Osteocyte (in vitro differentiated cells): ENCODE data around the gene HNRNPUL1. TPM values are rescaled to one million over a fixed set of nuclear protein-coding genes. Genes with fewer than 3 reads are reported as not detected.
A peak's percentile ranks its signal among the peaks of the same experiment; 100 is the strongest.

Experiments used
- DNase-seq: peaks from one replicate; pipeline ENCODE4 v3.0.0; 2021; ENCODE audit warnings: mixed read lengths; ENCODE audit not compliant: unreplicated experiment; ENCODE audit errors: extremely low spot score
- H3K27ac Mint-ChIP-seq: one replicate; pipeline ENCODE4 v1.8.0; 2021; ENCODE audit warnings: mild to moderate bottlenecking, mixed read lengths; ENCODE audit not compliant: unreplicated experiment
- H3K27me3 Mint-ChIP-seq: one replicate; pipeline ENCODE4 v1.8.0; 2021; ENCODE audit warnings: mixed read lengths; ENCODE audit not compliant: unreplicated experiment
- H3K36me3 Mint-ChIP-seq: one replicate; pipeline ENCODE4 v1.8.0; 2021; ENCODE audit warnings: mixed read lengths; ENCODE audit not compliant: unreplicated experiment
- H3K4me1 Mint-ChIP-seq: one replicate; pipeline ENCODE4 v1.8.0; 2021; ENCODE audit warnings: mixed read lengths; ENCODE audit not compliant: unreplicated experiment
- H3K4me3 Mint-ChIP-seq: one replicate; pipeline ENCODE4 v1.8.0; 2021; ENCODE audit warnings: mild to moderate bottlenecking, moderate library complexity, mixed read lengths; ENCODE audit not compliant: unreplicated experiment
- H3K9me3 Mint-ChIP-seq: one replicate; pipeline ENCODE4 v1.8.0; 2021; ENCODE audit warnings: mixed read lengths; ENCODE audit not compliant: unreplicated experiment
- total RNA-seq: library from RNA; stranded (reverse); gene quantifications from 2 replicates; pipeline ENCODE4 v1.2.1, GENCODE V29; 2021
- TF ChIP-seq, protein P1 (sequence below): fragments of 200-600 bp; sonication (generic); IDR thresholded peaks from 2 replicates; pipeline ENCODE4 v1.5.0; 2021; ENCODE audit warnings: antibody characterized with exemption, mild to moderate bottlenecking, moderate library complexity

Gene HNRNPUL1
- total RNA-seq, 1 donor from 2014 or later = 226 TPM

GRCh38 chr19:41245843-41246242, 18.3 kb upstream of the HNRNPUL1 start:
- TF ChIP-seq, protein P1, sequence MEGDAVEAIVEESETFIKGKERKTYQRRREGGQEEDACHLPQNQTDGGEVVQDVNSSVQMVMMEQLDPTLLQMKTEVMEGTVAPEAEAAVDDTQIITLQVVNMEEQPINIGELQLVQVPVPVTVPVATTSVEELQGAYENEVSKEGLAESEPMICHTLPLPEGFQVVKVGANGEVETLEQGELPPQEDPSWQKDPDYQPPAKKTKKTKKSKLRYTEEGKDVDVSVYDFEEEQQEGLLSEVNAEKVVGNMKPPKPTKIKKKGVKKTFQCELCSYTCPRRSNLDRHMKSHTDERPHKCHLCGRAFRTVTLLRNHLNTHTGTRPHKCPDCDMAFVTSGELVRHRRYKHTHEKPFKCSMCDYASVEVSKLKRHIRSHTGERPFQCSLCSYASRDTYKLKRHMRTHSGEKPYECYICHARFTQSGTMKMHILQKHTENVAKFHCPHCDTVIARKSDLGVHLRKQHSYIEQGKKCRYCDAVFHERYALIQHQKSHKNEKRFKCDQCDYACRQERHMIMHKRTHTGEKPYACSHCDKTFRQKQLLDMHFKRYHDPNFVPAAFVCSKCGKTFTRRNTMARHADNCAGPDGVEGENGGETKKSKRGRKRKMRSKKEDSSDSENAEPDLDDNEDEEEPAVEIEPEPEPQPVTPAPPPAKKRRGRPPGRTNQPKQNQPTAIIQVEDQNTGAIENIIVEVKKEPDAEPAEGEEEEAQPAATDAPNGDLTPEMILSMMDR = no peak
- Mint-ChIP-seq H3K36me3 (peaks cover 36% of the 10 kb centered on the region), H3K9me3 (no peaks in the 10 kb centered on the region), H3K4me1 (no peaks in the 10 kb centered on the region), H3K4me3 (no peak overlapping the region), H3K27ac (no peak overlapping the region), H3K27me3 (no peaks in the 10 kb centered on the region)
- no peak for DNase-seq

- peaks cover 54% of the 10 kb centered on the region for H3K36me3 Mint-ChIP-seq
- TF ChIP-seq, protein P1 = no peak
- no peak for DNase-seq
- H3K4me1 Mint-ChIP-seq = peaks cover 5% of the 10 kb centered on the region
- no peaks in the 10 kb centered on the region for H3K27me3 Mint-ChIP-seq
- no peaks in the 10 kb centered on the region for H3K9me3 Mint-ChIP-seq
- H3K27ac Mint-ChIP-seq = peak overlapping the region; percentile 39
- no peak overlapping the region for H3K4me3 Mint-ChIP-seq
Observed at GRCh38 chr19:41248895-41249294, 15.3 kb upstream of the HNRNPUL1 start.

- no peak overlapping the region for H3K27ac Mint-ChIP-seq
- TF ChIP-seq, protein P1 = no peak
- H3K4me3 Mint-ChIP-seq = no peak overlapping the region
- peaks cover 5% of the 10 kb centered on the region for H3K4me1 Mint-ChIP-seq
- no peaks in the 10 kb centered on the region for H3K27me3 Mint-ChIP-seq
- peaks cover 54% of the 10 kb centered on the region for H3K36me3 Mint-ChIP-seq
- no peak for DNase-seq
- H3K9me3 Mint-ChIP-seq = no peaks in the 10 kb centered on the region
Observed at GRCh38 chr19:41249707-41250423, 14.3 kb upstream of the HNRNPUL1 start.

GRCh38 chr19:41253660-41254059, 10.5 kb upstream of the HNRNPUL1 start:
- no peaks in the 10 kb centered on the region for H3K27me3 Mint-ChIP-seq
- H3K27ac Mint-ChIP-seq = no peak overlapping the region
- TF ChIP-seq, protein P1 = no peak
- DNase-seq = no peak
- no peaks in the 10 kb centered on the region for H3K9me3 Mint-ChIP-seq
- no peak overlapping the region for H3K4me3 Mint-ChIP-seq
- peaks cover 39% of the 10 kb centered on the region for H3K36me3 Mint-ChIP-seq
- H3K4me1 Mint-ChIP-seq = peaks cover 5% of the 10 kb centered on the region

- DNase-seq = no peak
- Mint-ChIP-seq H3K4me1 (peaks cover 5% of the 10 kb centered on the region), H3K36me3 (peaks cover 46% of the 10 kb centered on the region), H3K27ac (peak overlapping the region; percentile 4), H3K27me3 (no peaks in the 10 kb centered on the region), H3K4me3 (no peak overlapping the region), H3K9me3 (no peaks in the 10 kb centered on the region)
- TF ChIP-seq, protein P1 = no peak
Observed at GRCh38 chr19:41255171-41255570, 9.0 kb upstream of the HNRNPUL1 start.
